GM18511 (cell line): ENCODE results near the gene TFPI2.

Experiments
- ATAC-seq: cut with Tn5 transposase; IDR thresholded peaks from one replicate; pipeline ENCODE4 v1.9.1; 2021; ENCODE audit warnings: mild to moderate bottlenecking, moderate library complexity; ENCODE audit not compliant: unreplicated experiment

The TFPI2 gene

DNA sequence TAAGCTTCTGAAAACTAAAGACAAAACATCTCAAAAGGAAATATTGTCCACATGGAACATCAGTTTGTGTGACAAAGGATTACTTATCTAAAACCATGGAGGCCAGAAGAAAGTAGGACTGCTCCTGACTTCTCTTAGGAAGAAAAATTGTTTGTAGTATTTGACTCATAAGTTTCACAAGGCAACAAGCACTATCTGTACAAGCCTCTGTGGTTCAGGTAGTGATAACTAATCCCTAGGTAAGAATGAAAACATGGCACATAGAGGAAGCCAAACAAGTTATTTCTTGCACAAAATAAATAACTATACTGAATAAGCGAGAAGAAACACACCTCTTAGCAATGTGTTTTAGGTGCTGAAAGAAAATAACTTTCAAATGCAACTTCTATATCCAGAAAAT lies 30.3 kb downstream of the TFPI2 start:
- ATAC-seq = no peak

DNA sequence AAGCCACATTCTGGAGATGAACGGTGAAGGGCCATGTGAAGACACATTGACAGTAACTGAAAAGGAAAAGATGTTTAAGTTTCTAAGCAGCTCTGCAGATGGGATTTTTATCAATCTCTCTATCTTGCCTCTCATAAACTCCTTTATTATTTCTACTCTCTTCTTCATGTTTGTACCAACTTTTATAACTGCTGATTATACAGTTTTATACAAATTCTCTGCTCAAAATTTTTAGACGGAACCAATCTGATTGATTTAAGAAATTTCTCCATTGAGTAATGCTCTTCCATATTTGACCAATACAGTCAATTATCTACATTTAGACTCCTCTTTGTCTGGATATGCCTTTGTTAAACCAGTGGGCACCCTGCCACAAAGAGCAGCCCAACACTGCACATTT lies 31.7 kb downstream of the TFPI2 start:
- no peak for ATAC-seq

DNA sequence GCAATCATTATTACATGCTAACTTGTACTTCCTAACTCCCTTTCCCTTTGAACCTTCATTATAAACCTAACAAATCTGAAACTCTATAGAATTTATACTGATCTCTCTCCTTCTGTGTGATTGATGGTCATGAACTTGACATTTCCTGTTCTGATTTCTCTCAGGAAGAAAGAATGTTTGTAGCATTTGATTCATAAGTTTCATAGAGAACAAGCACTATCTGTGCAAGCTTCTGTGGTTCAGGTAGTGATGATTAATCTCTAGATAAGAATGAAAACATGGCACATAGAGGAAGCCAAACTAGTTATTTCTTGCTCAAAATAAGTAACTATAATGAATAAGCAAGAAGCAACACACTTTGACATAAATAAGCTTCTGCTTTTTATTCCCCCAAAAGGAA lies 34.2 kb downstream of the TFPI2 start:
- ATAC-seq = peak; percentile 55

GRCh38 chr7:93855797-93856196 lies 34.8 kb downstream of the TFPI2 start:
- no peak for ATAC-seq

GRCh38 chr7:93854480-93854879 lies 36.1 kb downstream of the TFPI2 start:
- ATAC-seq = no peak

- ATAC-seq = no peak
Measured at GRCh38 chr7:93851536-93851935, 39.0 kb downstream of the TFPI2 start.

DNA sequence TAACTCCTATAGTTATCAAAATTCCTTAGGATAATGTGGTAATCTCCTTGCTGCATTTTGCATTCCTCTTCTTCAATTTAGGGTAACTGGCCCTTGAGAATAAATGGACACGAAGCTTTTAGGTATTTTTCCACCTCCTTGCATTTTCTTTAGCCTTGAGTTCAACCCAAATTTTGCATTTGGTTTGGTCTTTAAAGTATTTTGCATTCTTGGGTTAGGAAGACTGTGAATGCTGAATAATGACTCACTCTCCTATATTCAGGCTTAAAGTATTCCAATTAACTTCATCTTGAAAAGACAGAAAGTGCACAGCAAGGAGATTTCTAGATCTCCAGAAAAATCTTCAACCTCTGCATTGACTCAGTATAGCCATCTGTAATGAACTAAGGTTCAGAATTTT lies 47.3 kb downstream of the TFPI2 start:
- ATAC-seq = no peak

- ATAC-seq = no peak
Measured at GRCh38 chr7:93838966-93839365, 51.6 kb downstream of the TFPI2 start.

DNA sequence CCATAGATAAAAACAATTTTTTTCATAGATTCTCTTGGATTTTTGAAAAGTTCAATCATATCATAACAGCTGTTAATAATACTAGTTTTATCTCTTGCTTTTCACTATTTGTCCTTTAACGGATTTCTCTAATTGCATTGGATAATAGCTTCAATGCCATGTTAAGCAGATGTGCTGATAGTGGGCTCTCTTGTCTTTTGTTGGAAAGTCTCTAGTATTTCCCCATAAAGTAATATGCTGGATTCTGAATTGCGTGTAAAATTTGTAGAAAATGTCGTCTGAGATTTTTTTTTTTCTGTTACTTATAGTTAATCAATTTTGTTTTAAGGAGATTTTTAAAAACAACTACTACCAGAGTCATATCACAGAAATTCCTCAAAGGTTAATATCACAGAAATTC lies 53.3 kb downstream of the TFPI2 start:
- no peak for ATAC-seq

DNA sequence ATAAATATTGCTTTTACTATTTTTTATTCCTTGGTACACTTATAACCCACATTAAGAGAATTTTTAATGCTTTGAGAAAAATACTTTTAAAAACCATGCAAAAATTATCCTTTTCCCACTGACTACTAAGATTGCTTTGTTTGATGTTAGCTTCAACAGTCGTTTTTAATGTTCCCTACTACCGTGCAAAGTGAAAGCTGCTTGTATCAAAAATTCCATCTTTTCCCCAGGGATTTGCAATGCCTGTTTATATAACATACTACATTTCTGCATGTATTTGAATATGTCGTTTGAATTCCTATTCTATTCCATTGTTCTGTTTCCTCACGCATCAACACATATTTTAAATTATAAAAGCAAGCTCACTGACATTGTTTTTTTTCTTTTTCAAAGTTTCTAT lies 54.4 kb downstream of the TFPI2 start:
- no peak for ATAC-seq

GRCh38 chr7:93835702-93836101 lies 54.9 kb downstream of the TFPI2 start:
- ATAC-seq = no peak
